Limb (tissue), 2 donors: ENCODE measurements around the gene ATP2B1.
A peak's percentile ranks its signal among the peaks of the same experiment; 100 is the strongest.

Experiments used
- DNase-seq, 2 donors: peaks; one replicate each; pipeline ENCODE4 v3.0.0-alpha.2; 2016; ENCODE audit errors: extremely low spot score in 2 of 2

The ATP2B1 gene

GRCh38 chr12:89694542-89694941 lies 14.1 kb downstream of the ATP2B1 start:
- DNase-seq: no peak

- no peak for DNase-seq
Observed at GRCh38 chr12:89693639-89694202, 14.9 kb downstream of the ATP2B1 start.

- no peak for DNase-seq
Observed at GRCh38 chr12:89692439-89692838, 16.2 kb downstream of the ATP2B1 start.

GRCh38 chr12:89691659-89692058 lies 17.0 kb downstream of the ATP2B1 start:
- no peak for DNase-seq

- DNase-seq: peak in 1 of 2 donors; percentile 31
Observed at GRCh38 chr12:89690925-89691324, 17.7 kb downstream of the ATP2B1 start.

GRCh38 chr12:89689306-89689705 lies 19.3 kb downstream of the ATP2B1 start:
- DNase-seq: no peak

- DNase-seq: no peak
Observed at GRCh38 chr12:89686311-89686710, 22.3 kb downstream of the ATP2B1 start.

GRCh38 chr12:89685363-89685972 lies 23.2 kb downstream of the ATP2B1 start:
- DNase-seq: no peak

- DNase-seq: no peak
Observed at GRCh38 chr12:89684136-89684535, 24.5 kb downstream of the ATP2B1 start.

GRCh38 chr12:89682284-89682683 lies 26.4 kb downstream of the ATP2B1 start:
- no peak for DNase-seq

- DNase-seq: no peak
Observed at GRCh38 chr12:89680409-89680808, 28.2 kb downstream of the ATP2B1 start.

GRCh38 chr12:89679631-89680030 lies 29.0 kb downstream of the ATP2B1 start:
- no peak for DNase-seq

- DNase-seq: no peak
Observed at GRCh38 chr12:89678225-89678624, 30.4 kb downstream of the ATP2B1 start.

- DNase-seq: no peak
Observed at GRCh38 chr12:89676930-89677329, 31.7 kb downstream of the ATP2B1 start.

GRCh38 chr12:89674326-89674942 lies 34.2 kb downstream of the ATP2B1 start:
- no peak for DNase-seq

GRCh38 chr12:89673603-89674002 lies 35.0 kb downstream of the ATP2B1 start:
- no peak for DNase-seq

- DNase-seq: no peak
Observed at GRCh38 chr12:89672589-89672979, 36.1 kb downstream of the ATP2B1 start.

- no peak for DNase-seq
Observed at GRCh38 chr12:89671469-89671868, 37.2 kb downstream of the ATP2B1 start.

GRCh38 chr12:89669197-89669596 lies 39.4 kb downstream of the ATP2B1 start:
- no peak for DNase-seq

GRCh38 chr12:89665556-89665955 lies 43.1 kb downstream of the ATP2B1 start:
- DNase-seq: no peak

- no peak for DNase-seq
Observed at GRCh38 chr12:89664441-89664840, 44.2 kb downstream of the ATP2B1 start.

GRCh38 chr12:89663577-89664357 lies 44.9 kb downstream of the ATP2B1 start:
- no peak for DNase-seq
